Epidermal melanocyte (primary cell): ENCODE results near the gene SAFB.
"Not testable (repeated sequence)": the region's sequence is repeated elsewhere in the genome, so short reads cannot be mapped to it uniquely, and the experiment has no call there.

Experiments used
- DNase-seq: peaks from one replicate; pipeline ENCODE4 v3.0.0; 2011; ENCODE audit warnings: low spot score; ENCODE audit not compliant: insufficient read length

The SAFB gene

GRCh38 chr19:5683177-5683886, 60.4 kb downstream of the SAFB start:
- DNase-seq = no peak

- DNase-seq = no peak
These were observed 62.0 kb downstream of the SAFB start for GRCh38 chr19:5684694-5685430.

- DNase-seq = no peak
These were observed 63.4 kb downstream of the SAFB start for GRCh38 chr19:5686326-5686646.

GRCh38 chr19:5686647-5687359, 63.9 kb downstream of the SAFB start:
- DNase-seq = peak; percentile 90

- DNase-seq = no peak
These were observed 64.7 kb downstream of the SAFB start for GRCh38 chr19:5687360-5688198.

- DNase-seq = not testable (repeated sequence)
These were observed 65.5 kb downstream of the SAFB start for GRCh38 chr19:5688262-5688881.

- peak; percentile 99 for DNase-seq
These were observed 67.5 kb downstream of the SAFB start, which contains the start of gene RPL36 for GRCh38 chr19:5690125-5690954. TSS of gene RPL36 (plus strand) at chr19:5690295. CDS start at chr19:5690508, 213 bp downstream.

- no peak for DNase-seq
These were observed 68.3 kb downstream of the SAFB start for GRCh38 chr19:5690955-5691821.

GRCh38 chr19:5691822-5692722, 69.2 kb downstream of the SAFB start:
- no peak for DNase-seq

- DNase-seq = no peak
These were observed 69.9 kb downstream of the SAFB start for GRCh38 chr19:5692723-5693194.

- DNase-seq = no peak
These were observed 70.6 kb downstream of the SAFB start for GRCh38 chr19:5693195-5694166.

- no peak for DNase-seq
These were observed 71.5 kb downstream of the SAFB start for GRCh38 chr19:5694167-5694955.

- DNase-seq = no peak
These were observed 72.2 kb downstream of the SAFB start for GRCh38 chr19:5694956-5695648.

- DNase-seq = no peak
These were observed 72.8 kb downstream of the SAFB start for GRCh38 chr19:5695649-5696195.
